NCI-H2196 treated with DMSO at 0.1 percent for 48 hours (cell line): ENCODE measurements around the gene ATP5PB.

Experiments
- DNase-seq: peaks from one replicate; lab custom pipeline; 2025; ENCODE audit not compliant: unreplicated experiment; lab: John Stamatoyannopoulos, UW

ATP5PB gene

DNA sequence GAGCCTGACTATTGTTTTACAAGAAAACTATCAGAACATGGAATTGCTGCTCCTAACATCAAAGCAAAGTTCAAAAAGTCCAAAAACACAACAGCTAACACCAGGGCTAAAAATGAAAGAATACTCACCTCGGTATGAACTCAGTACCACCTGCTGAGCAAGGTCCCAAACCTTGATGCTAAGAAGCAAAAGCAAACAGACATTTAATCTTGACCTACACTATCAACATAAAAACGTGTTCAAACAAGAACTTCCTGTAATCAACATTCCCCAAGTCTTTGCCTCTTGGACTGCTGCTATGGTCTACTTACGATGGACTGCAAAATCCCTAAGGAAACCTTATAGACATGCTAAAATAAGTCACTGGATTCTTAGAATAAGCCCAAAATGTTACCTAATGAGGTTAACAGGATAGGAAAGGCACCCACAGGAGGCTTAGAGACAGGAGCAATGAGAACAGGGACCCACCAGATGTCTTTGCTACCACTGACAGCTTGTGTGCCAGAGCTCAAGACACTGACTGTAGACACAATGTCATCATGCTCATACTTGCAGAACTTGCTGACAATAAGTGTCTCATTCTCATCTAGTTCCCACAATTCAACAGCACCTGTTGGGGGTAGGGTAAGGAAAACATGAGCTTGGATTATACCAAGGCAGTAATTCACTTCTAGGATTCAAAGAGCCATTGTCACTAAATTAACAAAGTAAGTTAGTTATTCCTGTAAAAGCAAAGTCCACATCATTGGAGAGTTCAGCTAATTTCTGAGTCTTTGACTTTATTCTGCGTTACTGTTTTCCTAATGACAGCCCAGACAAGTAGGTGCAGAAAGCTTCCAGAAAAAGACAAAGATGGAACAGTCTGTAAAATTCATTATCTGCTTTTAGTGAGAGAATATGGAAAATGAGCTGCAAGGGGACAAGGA, 2.0 kb upstream of the ATP5PB start:
- DNase-seq = no peak

DNA sequence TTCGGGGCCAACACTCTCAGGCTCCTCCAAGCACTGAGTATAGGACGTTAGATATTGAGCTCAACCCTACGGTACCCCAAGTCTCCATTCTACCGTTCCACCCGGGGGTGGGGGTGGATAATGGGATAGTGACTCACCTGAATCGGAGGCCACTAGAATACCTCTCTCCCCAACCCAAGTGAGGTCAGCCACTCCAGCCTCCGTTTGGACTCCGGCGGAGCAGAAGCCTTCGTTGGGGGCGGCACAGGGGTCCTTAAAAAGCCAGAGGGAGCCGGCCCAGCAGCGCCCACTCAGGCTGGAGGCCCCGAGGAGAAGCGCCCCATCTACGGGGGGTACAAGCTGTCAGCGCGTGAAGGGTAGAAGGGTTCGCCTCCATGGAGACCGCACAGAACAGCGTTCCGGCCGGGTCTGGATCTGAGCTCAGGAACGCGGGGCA, 764 bp upstream of the ATP5PB start:
- no peak for DNase-seq

DNA sequence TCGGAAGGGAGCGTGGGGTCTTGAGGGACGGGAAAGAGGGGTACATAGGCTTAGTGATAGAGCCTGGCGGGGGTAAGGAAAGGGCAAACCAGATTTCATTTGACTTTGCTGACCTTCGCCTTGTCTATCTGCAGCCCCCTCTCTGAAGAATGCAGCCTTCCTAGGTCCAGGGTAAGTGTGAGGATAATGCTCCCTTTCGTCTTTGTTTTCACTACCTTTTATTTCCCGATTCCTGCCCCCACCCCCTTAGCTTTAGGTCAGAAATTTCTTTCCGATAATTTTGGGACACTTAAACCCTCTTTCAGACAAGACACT, 396 bp downstream of the ATP5PB start:
- DNase-seq = no peak

DNA sequence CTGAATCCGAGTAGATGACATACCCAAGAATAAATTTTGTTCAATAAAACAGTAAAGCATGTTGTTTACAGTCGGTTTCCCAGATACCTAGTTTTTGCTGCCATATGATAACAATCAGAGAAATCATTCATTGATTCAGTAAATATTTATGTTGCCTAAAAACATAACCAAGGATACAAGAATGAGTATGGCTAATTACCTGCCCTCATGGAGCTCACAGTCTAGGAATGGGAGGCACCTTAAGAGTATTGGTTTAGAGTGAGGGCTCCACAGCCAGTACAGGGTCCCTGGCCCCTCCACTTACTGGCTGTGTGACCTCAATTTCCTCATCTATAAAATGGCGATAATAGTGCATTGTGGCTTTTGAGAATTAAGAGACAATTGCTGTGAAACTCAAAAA, 921 bp downstream of the ATP5PB start:
- no peak for DNase-seq

DNA sequence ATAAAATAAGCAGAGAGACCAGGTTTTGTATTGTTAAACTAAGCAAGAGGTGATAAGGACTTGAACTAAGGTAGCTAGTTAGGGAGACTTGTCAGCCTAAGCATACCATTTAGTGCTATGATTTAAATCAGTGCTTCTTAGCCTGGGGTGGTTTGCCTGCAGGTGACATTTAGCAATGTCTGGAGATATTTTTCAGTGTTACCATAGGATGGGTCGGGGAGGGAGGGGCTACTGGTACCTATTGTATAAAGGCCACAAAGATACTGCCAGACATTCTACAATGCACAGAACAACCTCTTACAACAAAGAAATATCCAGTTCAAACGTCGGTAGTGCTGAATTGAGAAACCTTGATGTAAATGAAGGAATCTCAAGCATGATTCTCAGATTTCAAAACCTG, 3.3 kb downstream of the ATP5PB start:
- DNase-seq = no peak

DNA sequence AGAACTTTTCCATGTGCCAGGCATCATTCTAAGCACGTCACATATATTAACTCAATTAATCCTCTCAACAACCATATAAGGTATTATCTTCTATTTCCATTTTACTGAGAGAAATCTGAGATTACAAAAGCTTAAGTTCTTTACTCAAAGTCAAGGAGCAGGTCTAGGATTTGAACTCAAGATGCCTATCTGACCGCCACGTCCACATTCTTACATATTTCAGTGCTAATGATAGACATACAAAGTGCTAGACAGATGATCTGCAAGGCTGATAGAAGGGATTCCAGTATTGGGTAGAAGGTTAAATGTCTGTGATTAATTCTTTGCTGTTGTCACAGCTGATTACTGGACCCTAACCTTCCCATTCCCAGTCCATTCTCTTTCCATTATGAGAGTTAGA, 4.4 kb downstream of the ATP5PB start:
- DNase-seq = no peak

DNA sequence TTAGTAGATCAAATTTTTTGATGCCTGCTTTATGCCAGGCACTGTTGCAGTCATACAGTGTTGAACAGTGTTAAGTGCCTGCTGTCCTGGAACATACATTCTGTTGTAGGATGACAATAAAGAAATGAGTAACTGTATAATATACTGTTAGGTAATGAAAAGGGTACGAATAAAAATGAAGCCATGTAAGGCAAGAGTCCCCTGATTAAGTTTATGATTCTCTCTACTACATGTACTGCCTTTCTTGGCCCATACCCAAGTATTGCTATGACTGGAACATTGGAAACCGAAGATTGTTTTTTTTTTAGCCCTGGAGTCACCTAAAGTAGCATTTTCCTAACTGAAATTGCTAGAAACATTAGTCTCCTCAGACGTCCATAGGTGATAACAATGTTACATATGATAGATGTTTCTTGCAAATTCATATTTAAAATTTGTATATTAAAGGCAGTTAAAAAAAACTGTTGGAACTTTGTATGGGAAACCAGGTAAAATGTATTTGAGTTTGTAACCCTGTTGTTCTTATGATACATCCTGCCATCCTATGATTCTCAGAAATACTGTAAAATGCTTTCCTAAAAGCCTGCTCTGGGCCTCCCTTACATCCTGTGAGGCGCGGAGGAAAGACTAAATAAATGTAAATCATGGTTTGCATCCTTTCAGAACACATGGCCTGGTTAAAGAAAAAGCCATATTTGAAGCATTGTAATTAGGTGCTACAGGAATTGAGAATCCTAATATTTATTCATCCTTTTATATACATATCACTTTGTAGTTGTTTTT, 5.8 kb downstream of the ATP5PB start:
- no peak for DNase-seq

DNA sequence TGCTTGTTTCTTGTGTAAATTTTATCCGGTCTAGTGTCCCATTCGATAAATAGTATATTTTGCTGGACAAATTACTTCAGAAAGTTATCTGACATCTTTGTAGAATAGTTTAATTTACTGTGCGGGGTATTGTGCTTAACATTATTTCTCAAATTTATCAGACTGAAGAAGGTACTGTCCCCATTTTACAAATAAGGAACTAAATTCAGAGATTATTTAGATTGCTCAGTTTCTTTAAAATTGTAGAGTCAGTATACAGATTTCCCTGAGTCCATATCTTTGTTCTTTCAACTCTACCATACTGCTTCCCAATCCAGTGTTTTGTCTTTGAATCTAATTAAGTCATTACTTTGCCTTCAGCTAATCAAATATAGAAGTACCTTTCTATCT, 6.4 kb downstream of the ATP5PB start:
- DNase-seq = no peak

DNA sequence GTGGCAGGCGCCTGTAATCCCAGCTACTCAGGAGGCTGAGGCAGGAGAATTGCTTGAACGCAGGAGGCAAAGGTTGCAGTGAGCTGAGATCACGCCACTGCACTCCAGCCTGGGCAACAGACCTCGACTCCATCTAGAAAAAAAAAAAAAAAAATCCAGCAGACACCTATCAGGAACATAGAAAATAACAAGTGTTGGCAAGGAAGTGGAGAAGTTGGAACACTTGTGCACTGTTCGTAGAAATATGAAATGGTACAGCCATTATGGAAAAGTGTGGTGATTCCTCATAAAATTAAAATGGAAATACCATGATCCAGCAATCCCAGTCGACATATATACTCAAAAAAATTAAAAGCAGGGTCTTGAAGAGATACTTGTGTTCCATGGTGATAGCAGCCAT, 12.5 kb downstream of the ATP5PB start:
- no peak for DNase-seq

DNA sequence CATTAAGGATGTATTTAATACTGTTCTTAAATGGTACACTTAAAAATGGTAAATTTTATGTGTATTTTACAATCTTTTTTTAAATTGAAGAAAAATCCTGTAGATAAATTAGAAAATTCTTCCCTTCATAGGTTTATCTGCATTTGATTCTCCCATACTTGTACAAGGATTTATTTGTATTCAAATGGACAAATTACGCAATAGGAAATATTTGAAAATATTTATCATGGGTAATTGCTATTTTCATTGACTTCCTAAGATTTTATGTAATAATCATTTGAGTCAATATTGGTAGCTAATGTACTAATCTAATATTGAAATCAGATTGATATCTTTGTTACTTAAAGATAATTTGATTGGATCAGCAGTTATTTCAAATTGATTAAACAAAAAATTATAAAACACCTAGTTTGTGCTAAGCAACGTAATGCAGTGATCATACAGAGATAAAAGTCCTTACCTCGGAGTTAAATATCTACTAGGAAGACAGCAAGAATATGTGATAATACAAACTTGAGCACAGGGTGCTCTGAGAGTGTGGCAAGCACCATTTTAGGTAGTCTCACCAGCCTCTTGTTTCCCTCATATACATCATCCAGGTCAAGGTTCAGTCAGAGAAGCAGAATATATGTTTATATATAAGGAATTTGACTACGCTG, 13.2 kb downstream of the ATP5PB start:
- DNase-seq = no peak

DNA sequence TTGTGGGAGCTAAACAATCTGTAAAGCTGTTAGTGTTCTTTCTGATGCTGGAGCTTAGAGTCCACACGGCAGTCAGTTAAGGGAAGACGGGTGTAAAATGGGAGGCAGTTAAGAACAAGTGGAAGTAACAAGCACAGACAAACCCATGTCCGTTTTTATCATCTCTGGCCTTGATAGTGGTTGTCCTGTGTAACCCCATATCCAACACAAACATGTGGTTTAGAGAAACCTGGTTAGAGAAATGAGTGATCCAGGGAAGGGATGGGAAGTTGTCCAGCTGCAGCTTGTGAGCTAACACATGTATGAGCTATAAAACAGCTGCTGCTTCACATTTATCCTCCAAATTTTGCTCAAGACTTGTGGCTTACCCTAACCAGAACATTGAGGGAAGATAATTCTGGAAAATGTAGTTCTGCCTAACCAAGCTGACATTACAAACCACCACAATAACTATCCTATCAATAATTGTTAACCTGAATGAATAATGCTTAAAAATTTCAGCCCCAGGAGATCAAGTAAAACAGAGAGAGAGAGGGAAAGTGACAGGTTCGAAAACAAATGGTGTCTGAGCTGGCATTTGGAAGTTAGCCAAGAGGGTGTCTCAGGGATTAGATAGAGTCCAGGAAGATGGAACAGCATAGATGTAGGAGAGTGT, 13.9 kb downstream of the ATP5PB start:
- DNase-seq = no peak

DNA sequence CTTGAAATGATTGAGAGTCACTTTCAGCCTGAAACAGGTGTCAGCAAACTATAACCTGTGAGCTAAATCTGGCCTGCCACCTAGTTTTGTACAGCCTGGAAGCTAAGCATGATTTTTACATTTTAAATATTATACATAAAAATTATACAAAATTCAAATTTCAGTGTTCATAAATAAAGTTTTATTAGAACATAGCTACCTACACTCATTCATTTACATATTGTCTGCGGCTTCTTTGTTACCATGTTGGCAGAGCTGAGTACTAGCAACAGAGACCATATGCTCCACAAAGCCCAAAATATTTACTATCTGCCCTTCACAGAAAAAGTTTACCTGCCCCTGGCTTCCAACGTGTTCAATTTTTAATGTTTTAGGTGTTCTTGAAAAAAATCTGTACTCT, 16.5 kb downstream of the ATP5PB start:
- DNase-seq = no peak

DNA sequence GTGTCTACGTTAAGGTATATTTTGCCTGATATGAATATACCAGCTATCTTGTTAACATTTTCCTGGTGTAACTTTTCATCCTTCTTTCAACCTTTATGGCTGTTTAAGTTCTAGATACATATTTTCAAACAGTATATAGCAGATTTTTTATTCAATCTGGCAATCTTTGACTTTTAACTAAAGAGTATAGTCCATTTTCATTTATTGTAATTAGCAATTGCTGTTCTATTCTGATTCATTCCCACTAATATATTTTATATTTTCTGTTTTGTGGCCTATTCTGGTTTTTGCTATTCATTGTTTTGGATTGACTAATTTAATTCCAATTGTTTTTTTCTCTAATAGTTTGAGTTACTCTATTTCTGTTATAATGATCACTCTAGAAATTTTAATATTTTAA, 17.2 kb downstream of the ATP5PB start:
- no peak for DNase-seq

DNA sequence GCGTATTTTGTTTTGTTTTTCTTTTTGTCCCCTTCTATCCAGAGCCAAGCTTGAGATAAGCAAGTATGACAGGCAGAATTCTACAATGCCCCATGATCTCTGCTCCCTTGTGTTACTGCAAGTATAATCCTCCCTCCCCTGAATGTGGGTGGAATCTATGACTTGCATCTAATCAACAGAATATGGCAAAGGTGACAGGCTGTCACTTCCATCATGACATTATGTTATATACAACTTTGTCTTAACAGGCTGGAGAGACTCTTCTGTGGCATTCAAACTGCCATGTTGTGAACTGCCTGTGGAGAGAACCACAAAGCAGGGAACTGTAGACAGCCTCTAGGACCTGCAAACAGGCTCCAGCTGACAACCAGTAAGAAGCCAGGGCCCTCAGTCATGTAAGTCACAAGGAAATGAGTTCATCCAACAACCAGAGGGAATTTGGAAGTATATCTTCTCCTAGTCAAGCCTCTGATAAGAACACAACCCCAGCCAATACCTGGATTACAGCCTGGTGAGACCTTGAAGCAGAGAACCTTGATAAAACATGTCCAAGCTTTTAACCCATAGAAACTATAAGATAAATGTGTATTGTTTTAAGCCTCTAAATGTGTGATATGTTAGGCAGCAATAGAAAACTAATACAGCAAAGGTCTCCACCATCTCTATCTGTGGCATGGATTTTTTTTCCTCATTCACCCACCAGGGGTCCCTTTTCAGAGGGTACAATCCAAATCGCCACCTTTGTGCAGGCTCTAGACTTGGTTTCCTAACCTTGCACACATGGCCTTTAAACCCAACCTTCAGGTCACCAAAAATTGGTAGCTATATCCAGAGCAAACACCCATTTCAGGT, 18.8 kb downstream of the ATP5PB start:
- DNase-seq = no peak

DNA sequence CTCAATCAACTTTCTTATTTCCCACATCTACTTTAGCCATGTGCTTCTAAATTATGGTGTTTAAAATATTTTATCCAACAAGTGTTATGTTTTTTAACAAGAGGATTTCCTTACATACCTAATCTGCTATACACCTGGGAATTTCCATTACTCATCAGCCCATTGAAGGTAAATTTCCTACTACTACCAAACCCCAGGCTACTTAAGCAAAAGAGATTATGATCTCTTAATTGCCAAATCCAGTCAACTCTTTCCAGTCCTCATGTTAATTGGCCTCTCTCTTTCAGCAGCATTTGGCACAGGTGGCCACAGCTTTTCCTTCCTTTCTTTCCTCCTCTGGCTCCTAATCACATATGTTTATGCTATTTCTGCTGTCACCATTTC, 19.4 kb downstream of the ATP5PB start:
- no peak for DNase-seq

DNA sequence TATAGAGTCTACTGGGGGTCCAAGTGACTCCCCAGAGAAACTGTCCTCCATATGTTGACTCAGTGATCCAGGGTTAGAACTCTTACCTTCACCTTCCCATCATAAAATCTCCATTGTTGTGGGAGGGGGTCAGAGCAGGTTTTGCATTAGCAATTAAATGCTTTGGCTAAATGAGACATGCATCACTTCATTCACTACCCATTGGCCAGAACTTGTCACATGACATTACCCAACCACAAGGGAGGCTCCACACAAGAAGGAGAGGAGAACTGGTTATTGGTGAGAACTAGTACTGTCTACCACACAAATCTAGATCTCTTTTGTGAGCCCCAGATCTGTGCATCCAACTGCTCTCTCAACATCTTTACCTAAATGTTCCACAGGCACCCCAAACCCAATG, 20.3 kb downstream of the ATP5PB start:
- DNase-seq = no peak

DNA sequence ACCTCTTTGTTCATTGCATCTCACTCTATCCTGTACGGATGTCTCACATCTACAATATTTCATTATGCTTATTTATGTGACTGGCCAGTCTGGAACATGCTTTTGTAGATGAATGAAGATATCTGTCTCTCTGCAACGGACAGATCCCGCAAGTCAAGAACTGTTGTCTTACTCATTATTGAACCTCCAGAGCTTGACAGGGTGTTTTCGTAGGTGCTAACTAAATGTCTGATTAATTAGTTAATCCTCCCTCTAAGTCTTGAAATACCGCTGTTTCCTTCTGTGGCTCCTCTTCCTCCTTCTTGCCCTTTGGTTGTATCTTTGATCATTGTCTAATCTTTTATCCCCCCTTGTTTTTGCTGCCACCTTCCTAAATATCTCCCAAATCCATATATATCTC, 21.3 kb downstream of the ATP5PB start:
- no peak for DNase-seq

DNA sequence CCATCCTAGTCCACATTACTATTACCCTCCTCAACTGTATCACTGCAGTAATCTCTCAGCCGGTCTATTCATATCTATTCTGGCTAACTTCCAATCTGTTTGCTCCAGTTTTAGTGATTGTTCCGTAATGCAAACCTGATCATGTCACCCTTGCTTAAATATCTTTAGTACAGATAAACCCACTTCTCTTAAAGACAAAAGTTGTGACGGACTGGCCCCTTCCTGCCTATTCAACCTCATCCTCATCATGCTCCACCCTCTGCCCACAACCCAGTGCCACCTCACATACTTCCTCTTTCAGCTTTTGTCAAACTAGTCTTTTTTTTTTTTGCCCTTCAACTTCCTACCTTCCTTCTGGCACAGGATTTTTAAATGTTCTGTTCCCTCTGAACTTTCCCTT, 21.7 kb downstream of the ATP5PB start:
- no peak for DNase-seq

DNA sequence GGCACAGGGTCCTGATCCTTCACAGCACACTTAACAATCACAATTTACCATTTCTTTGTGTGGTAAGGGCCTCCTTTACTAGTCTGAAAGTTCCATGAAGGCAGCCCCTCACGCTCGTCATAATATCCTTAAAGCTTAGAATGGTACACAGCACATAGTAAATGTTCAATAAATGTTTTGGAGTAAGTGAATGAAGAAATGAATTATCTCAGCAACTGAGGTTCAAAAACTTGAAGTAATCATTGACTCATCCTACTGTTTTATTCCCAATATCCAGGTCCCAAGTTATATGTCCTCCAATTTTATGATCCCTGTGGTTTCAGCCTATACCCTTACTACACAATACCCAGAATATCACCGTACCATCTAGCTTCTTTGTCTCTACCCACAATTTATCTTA, 22.3 kb downstream of the ATP5PB start:
- DNase-seq = no peak

DNA sequence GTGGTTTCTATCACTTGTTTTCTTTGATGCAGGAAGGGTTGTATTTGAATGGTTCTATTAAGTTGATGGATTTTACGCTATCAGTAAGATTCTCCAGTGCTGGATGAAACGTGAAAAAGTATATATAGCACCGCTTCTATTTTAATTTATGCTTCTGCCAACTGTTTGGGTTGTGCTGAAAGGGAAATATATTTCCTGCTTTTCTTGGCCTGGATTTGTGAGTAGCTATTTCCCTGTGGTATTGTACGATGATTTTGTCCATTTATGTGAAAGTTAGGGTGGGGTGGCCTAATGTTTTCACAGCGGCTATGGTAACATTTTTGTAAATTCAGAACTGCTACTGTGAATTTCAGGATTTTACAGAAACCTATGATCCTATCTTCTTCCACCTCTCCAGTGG, 24.8 kb downstream of the ATP5PB start:
- DNase-seq = no peak

DNA sequence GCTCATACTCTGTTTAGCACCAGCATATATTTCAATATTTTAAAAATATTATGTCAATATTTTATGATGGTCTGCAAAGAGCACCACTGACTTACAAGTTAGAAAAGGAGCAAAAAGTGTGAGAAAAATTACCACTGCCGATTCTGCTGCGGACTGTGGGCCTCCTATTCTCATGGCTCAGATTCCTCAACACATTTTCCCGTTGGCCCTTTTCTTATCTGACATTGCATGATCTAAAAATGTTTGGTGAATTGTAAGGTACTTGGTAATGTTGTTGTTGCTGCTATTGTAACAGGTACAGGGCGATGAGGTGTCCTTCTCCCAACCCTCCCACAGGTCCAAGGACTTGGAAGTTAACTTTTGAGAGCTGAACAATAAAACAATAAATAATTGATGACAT, 25.3 kb downstream of the ATP5PB start:
- no peak for DNase-seq
